Kidney glomerular epithelial cell (primary cell): Measurements from ENCODE around the gene MESP1.
"Not testable (repeated sequence)": the region's sequence is repeated elsewhere in the genome, so short reads cannot be mapped to it uniquely, and the experiment has no call there.

Source experiments
- DNase-seq: peaks from one replicate; lab custom pipeline; 2025; lab: John Stamatoyannopoulos, UW

Gene MESP1

GRCh38 chr15:89750560-89751542 lies at the start of gene MESP1:
Gene MESP1 (minus strand): TSS chr15:89751249. CDS start chr15:89751231, 18 bp downstream.
- peak; percentile 81 for DNase-seq

DNA sequence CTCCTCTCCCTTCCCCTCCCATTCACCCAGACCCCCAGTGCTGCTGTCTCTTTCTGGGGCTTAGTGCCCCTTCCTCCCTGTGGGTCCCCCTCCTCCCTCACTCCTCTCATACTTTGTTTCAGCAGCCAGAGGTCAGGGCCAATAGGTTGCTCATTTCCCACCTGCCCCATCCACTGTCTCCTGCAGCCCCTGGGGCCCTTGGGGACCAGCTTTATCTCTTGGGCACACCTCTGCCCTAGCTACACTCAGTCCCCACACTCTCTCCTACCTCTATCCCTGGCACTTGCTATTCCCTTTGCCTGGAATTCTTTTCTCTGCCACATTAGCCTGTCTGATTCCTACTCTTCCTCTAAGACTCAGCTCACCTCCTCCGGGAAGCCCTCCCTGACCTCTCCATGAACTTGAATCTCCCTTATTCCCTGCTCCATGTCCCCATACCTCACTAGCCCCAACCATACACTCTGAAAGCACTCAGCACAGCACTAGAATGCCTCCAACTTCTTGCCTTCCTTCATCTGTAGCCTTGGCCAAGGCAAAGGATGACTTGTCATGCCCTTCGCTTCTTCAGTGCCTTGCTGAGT lies 49.0 kb upstream of the MESP1 start:
- DNase-seq = no peak

DNA sequence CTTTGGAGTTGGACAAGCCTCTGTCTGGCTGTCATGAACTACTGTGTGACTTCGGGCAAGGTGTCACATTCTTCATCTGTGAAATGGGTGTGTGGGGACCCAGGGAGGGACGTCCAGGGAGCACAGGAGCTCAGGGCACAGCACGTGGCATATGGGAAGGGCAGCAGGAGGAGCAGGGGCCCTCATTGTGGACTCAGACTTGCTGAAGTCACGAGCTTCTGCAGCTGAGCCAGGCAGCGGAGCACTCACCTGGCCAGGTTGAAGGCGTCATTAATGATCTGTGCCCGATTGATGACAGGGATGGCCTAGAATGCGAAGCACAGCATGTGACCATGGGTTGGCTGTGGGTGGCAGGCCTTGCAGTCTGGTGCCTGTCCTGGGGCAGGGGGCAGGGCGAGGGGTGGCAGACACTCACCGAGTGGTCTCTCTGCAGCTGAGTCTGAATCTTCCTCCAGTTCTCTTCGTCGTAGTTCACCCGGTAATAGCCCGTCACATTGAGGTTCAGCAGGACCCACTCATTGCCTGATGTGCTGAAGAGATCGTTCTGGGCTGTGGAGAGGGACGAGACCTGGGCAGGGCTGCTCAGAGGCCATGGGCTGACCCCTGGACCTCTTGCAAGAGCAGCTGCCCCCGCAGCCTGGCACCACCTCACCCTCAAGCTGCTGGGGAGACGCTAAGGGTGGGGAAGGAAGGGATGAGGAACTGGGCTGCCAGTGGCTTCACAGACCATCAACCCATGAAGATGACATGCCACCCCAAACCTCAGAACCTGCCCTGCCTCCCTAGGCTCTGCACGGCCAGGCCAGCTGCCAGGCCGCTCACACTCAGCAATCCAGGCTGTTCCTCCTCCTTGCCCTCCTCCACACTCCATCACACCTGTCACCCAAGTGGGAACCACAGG lies 48.2 kb upstream of the MESP1 start:
- DNase-seq = peak; percentile 38

- no peak for DNase-seq
Observed at GRCh38 chr15:89797678-89798201, 46.7 kb upstream of the MESP1 start.

DNA sequence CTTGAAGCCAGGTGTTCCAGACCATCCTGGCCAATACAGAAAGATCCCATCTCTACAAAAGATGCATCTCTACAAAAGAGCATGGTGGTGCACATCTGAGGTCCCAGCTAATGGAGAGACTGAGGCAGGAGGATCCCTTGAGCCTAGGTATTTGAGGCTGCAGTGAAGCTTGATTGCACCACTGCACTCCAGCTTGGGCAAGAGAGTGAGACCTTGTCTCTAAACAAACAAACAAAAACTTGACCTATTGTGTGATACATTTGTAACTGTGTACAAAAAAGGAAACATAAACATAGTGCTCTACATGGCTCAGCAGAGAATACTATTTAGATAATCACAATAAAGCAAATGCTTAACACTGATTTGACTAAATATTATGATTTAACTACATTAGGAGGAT lies 44.9 kb upstream of the MESP1 start:
- DNase-seq = no peak

DNA sequence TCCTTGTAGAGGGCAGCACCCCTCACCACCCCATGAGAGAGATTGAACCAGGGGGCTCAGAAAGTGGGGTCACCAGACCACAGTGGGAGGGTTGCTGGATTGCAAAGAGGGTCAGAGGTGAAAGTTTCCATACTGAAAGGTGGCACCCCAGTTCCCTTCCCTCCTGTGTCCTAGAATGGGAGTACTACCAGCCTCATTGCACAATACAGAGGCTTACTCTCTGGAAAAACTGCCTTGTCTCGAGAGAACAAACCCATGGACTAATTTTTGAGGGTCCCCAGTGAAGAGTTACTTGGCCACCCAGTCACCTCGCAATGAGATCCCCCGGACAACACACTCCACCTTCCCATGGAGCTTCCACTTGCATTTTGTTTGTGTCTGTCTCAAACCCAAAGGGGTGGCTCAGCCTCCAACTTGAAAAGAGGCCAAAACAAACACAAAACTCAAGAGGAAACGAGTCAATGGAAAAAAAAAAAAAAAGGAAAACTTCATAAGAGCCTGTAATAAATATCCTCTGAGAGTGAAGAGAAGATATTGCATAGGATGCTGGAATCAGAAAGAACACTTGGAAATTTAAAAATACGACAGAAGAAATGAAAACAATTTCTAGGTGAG lies 43.7 kb upstream of the MESP1 start:
- DNase-seq = no peak

- no peak for DNase-seq
Observed at GRCh38 chr15:89792106-89792805, 41.2 kb upstream of the MESP1 start.

DNA sequence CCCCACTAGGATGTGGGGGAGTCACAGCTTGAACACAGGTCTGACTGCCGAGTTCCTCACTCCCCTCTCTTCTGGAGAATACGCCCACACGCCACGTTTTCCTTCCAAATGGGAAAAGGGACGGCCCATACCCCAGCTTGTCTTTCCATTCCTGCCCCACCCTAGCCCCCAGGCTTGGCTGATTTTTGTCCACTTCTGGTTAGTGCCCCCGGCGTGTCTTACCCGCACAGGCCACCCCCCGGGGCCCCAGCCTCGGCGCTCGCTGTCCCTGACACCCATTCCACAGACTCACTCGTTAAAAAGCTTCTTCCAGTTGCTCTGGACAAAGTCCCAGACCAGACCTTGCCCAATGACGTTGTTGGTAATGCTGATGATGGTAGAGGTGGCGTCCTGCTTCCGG lies 39.6 kb upstream of the MESP1 start:
- DNase-seq = no peak

DNA sequence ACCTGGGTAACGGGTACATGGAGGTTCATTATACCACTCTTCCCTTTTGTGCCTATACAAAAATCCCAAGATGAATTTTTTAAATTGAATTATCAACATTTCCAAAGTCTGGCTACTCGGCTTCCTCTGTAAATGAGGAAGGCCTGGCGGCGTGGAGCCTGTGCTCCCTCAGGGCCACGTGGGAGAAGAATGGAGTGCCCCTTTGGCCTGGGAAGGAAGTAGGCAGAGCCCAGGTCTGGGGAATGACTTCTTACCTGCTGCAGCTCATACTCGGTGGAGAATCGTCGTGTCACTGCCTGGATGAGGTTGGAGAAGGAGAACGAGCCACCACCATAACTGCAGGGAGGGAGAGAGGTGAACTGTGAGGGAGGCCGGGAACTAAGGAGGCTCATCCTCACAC lies 39.2 kb upstream of the MESP1 start:
- DNase-seq = no peak

DNA sequence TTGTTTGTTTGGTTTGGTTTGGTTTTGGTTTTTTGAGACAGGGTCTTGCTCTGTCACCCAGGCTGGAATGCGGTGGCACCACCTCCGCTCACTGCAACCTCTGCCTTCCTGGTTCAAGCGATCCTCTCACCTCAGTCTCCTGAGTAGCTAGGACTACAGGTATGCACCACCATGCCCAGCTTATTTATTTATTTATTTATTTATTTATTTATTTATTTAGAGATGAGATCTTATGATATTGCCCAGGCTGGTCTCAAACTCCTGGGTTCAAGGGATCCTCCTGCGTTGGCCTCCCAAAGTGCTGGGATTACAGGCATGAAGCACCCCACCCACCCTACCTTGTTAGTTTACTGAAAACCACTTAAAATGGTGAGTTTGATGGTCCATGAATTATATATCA lies 37.5 kb upstream of the MESP1 start:
- not testable (repeated sequence) for DNase-seq

- DNase-seq = no peak
Observed at GRCh38 chr15:89787944-89788343, 36.9 kb upstream of the MESP1 start.

DNA sequence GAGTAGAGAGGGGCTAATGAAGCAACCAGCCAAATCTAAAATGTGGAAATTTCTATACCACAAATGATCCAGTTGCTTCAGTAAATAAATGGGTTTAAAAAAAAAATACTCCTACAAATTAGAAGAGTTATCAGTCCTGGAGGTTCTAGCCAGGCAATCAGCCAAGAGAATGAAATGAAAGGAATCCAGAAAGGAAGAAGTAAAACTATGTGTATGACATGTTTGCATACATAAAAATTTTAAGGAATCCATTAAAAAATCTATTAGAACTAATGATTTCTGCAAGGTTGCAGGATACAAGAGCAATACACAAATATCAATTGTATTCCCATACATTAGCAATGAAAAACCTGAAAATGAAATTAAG lies 34.7 kb upstream of the MESP1 start:
- DNase-seq = no peak

DNA sequence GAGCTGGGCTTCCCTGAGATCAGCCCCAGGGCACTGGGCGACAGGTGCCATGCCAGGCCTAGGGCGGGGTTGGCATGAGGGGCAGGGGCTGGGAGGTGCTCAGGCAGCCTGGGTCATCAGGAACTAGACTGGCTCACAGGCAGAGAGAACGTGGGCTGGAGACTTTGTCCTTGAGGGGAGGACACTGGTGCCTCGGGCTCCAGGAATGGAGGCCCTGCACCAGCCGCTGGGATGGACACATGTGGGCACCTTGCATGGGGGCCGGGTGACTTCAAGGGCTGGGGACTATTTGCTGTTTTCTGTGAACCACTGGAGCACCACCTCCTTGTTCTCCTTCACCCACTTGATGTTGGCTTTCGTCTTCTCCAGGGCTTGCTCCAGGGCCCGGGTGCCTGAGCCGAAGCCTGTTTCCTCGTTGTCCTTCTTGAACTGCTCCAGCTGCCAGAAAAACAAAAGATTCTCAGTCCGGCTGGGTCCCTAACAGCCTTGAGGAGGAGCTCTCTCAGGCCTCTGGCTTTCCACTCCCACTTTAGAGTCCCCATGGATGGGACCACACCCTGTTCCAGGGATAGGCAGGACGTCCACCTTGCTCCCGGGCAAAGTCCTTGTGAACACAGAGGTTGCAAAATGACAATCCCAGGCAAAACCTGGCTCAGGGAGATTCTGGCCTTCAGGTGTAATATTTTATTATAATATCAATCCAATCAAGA lies 34.2 kb upstream of the MESP1 start:
- DNase-seq = no peak

GRCh38 chr15:89784686-89784960 lies 33.6 kb upstream of the MESP1 start:
- no peak for DNase-seq

- no peak for DNase-seq
Observed at GRCh38 chr15:89783861-89784685, 33.0 kb upstream of the MESP1 start.

DNA sequence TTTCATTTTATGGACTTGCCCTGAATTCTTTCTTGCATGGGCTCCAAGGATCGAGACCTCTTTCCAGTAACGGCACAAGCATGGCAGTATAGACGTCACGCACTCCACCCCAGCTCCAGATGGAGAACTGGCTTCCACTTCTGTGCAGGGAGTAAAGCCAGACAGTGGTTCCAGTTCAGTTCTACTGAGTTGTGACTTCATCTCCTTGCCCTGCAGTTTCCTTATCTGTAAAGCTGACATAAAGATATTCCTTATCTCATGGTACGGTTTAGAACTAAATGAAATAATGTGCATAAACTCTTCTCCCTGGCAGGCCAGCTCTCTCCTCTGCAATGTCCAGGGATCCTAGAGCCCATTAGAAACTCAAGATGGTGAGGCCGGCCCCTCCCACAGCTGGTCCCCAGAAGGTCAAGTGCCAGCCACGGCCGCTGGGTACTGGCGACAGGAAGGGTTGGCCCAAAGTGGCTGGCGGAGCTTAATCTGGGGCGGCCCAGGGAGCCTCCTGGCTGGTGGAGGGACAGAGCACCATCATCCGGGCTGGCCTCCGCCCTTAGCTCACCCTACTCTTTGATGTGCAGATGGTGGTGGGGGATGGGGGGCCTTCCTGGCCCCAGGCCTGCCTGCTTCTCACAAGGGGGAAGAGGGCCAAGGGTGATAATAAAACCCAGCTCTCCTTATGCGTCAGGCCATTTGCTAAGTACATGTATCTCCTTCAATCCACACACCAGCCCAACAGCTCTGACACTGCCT lies 32.2 kb upstream of the MESP1 start:
- DNase-seq = no peak

DNA sequence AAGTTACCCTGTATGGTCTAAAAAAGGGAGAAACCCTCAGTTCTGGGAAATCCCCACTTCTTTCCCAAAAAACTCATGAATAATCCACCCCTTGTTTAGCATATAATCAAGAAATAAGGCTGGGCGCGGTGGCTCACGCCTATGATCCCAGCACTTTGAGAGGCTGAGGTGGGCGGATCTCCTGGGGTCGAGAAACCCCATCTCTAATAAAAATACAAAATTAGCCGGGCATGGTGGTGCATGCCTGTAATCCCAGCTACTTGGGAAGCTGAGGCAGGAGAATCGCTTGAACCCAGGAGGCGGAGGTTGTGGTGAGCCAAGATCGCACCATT lies 31.5 kb upstream of the MESP1 start:
- DNase-seq = not testable (repeated sequence)

DNA sequence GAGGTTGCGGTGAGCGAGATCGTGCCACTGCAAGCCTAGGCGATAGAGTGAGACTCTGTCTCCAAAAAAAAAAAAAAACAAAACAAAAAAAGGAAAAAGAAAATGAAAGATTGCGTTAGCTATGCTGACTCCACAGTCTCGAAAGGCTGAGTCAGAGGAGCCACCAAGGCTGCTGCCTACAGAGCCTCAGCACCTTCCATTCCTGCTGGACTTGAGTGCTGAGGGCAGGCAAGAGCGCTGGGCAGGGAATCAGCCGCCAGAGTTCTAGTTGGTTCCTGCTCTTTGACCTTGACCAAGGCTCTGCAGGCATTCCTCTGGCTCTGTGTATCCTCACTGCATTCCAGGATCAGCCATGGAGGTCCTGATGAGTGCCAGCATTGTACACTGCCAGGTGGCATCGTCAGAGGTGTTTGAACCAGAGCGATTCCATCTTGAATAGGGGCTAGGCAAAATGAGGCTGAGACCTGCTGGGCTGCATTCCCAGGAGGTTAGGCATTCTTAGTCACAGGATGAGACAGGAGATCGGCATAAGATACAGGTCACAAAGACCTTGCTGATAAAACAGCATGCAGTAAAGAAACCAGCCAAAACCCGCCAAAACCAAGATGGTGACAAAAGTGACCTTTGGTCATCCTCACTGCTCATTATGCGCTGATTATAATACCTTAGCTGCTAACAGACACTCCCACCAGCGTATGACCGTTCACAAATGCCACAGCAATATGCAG lies 31.0 kb upstream of the MESP1 start:
- DNase-seq = peak; percentile 24

GRCh38 chr15:89781055-89781454 lies 30.0 kb upstream of the MESP1 start:
- no peak for DNase-seq
